Neural cell (in vitro differentiated cells): ENCODE data around the gene LHFPL6. TPM values are rescaled to one million over a fixed set of nuclear protein-coding genes. Genes with fewer than 3 reads are reported as not detected.

Experiments
- H2AFZ ChIP-seq: fragments of 200-600, 300-800 bp; sonication (generic), shearing (Covaris generic); 2 replicates; pipeline ENCODE4 v1.6.0; 2014; ENCODE audit warnings: low read depth, mild to moderate bottlenecking, antibody characterized with exemption, low read length, moderate library complexity
- H3F3A ChIP-seq: fragments of 200-600 bp; shearing (Covaris generic); 2 replicates; pipeline ENCODE4 v1.6.1; 2016; ENCODE audit warnings: mild to moderate bottlenecking, moderate library complexity, mixed read lengths, antibody characterized with exemption, low read length; ENCODE audit not compliant: insufficient read depth, poor library complexity, severe bottlenecking
- H3K27ac ChIP-seq: fragments of 200-600, 300-800 bp; sonication (generic), shearing (Covaris generic); 2 replicates; pipeline ENCODE4 v1.5.1; 2014; ENCODE audit warnings: mild to moderate bottlenecking, low read length, moderate library complexity
- H3K27me3 ChIP-seq: fragments of 300-800, 200-600 bp; sonication (generic), shearing (Covaris generic); 2 replicates; pipeline ENCODE4 v1.6.0; 2014; ENCODE audit warnings: mild to moderate bottlenecking, low read depth, low read length, moderate library complexity; ENCODE audit not compliant: insufficient read depth
- H3K36me3 ChIP-seq: fragments of 300-800, 200-600 bp; sonication (generic), shearing (Covaris generic); 2 replicates; pipeline ENCODE4 v1.5.1; 2014; ENCODE audit warnings: mild to moderate bottlenecking, antibody characterized with exemption, low read length, moderate library complexity; ENCODE audit not compliant: insufficient read depth
- H3K4me2 ChIP-seq: fragments of 300-800, 200-600 bp; sonication (generic), shearing (Covaris generic); 2 replicates; pipeline ENCODE4 v1.6.0; 2014; ENCODE audit warnings: mild to moderate bottlenecking, low read length
- H3K4me3 ChIP-seq: fragments of 300-800, 200-600 bp; sonication (generic), shearing (Covaris generic); 2 replicates; pipeline ENCODE4 v1.5.1; 2014; ENCODE audit warnings: mild to moderate bottlenecking, low read length, moderate library complexity
- H3K79me2 ChIP-seq: fragments of 200-600 bp; shearing (Covaris generic); replicated peaks from 2 replicates; pipeline ENCODE4 v1.6.0; 2014; ENCODE audit warnings: mild to moderate bottlenecking, low read length, moderate library complexity; ENCODE audit not compliant: insufficient read depth
- H3K9ac ChIP-seq: fragments of 300-800, 200-600 bp; sonication (generic), shearing (Covaris generic); 2 replicates; pipeline ENCODE4 v1.6.1; 2016; ENCODE audit warnings: mild to moderate bottlenecking, low read length, mixed read lengths
- H3K9me2 ChIP-seq: fragments of 200-600 bp; shearing (Covaris generic); 2 replicates; pipeline ENCODE4 v1.6.1; 2016; ENCODE audit warnings: mild to moderate bottlenecking, low read length, mixed read lengths; ENCODE audit not compliant: insufficient read depth
- H3K9me3 ChIP-seq: fragments of 200-600, 300-800 bp; sonication (generic), shearing (Covaris generic); 2 replicates; pipeline ENCODE4 v1.6.1; 2016; ENCODE audit warnings: mild to moderate bottlenecking, mixed run types, low read length, moderate library complexity, mixed read lengths
- H4K20me1 ChIP-seq: fragments of 200-600 bp; shearing (Covaris generic); 2 replicates; pipeline ENCODE4 v1.6.1; 2016; ENCODE audit warnings: mild to moderate bottlenecking, mixed run types; ENCODE audit not compliant: insufficient read depth
- CTCF ChIP-seq: fragments of 450-650 bp; IDR thresholded peaks from 2 replicates; pipeline ENCODE4 v1.5.1; 2014; ENCODE audit warnings: antibody characterized with exemption, mild to moderate bottlenecking, moderate library complexity; ENCODE audit not compliant: poor library complexity, severe bottlenecking
- EP300 ChIP-seq: fragments of 450-650 bp; conservative IDR thresholded peaks from 2 replicates; pipeline ENCODE4 v1.6.1; 2014; ENCODE audit warnings: antibody characterized with exemption, mild to moderate bottlenecking, moderate library complexity; ENCODE audit not compliant: poor library complexity, severe bottlenecking
- EZH2 ChIP-seq: fragments of 200-600, 300-800 bp; shearing (Covaris generic), sonication (generic); IDR thresholded peaks from 2 replicates; pipeline ENCODE4 v1.6.1; 2014; ENCODE audit warnings: antibody characterized with exemption, low read length, borderline replicate concordance, mild to moderate bottlenecking; ENCODE audit not compliant: insufficient read depth, poor library complexity, severe bottlenecking
- MXI1 ChIP-seq: fragments of 450-650 bp; conservative IDR thresholded peaks from 2 replicates; pipeline ENCODE4 v1.6.1; 2014; ENCODE audit warnings: antibody characterized with exemption, mild to moderate bottlenecking; ENCODE audit not compliant: poor library complexity, severe bottlenecking
- POLR2AphosphoS5 ChIP-seq: IDR thresholded peaks from 2 replicates; pipeline ENCODE4 v1.6.1; 2012
- RAD21 ChIP-seq: fragments of 450-650 bp; conservative IDR thresholded peaks from 2 replicates; pipeline ENCODE4 v1.6.1; 2014; ENCODE audit warnings: antibody characterized with exemption, mild to moderate bottlenecking, moderate library complexity
- REST ChIP-seq: IDR thresholded peaks from 2 replicates; pipeline ENCODE4 v1.6.1; 2012; ENCODE audit warnings: borderline replicate concordance
- SMC3 ChIP-seq: fragments of 450-650 bp; conservative IDR thresholded peaks from 2 replicates; pipeline ENCODE4 v1.6.1; 2014; ENCODE audit warnings: antibody characterized with exemption, mild to moderate bottlenecking, moderate library complexity; ENCODE audit not compliant: poor library complexity
- TAF1 ChIP-seq: IDR thresholded peaks from 2 replicates; pipeline ENCODE4 v1.6.1; 2012; ENCODE audit warnings: low read depth
- polyA plus RNA-seq: library from polyadenylated mRNA; depleted of rRNA; stranded (reverse); fragments of >200 nt; gene quantifications from 2 replicates; pipeline ENCODE4 v1.2.3, GENCODE V29; 2014

The LHFPL6 gene
- polyA plus RNA-seq, 1 donor from 2014 or later = 36.3 TPM

- H3K9me2 ChIP-seq = no peaks in the 10 kb centered on the region
- no peaks in the 10 kb centered on the region for H3F3A ChIP-seq
- no peak overlapping the region for H3K9ac ChIP-seq
- H3K79me2 ChIP-seq = no peaks in the 10 kb centered on the region
- H4K20me1 ChIP-seq = no peaks in the 10 kb centered on the region
- H2AFZ ChIP-seq = no peak overlapping the region
- no peak overlapping the region for H3K27ac ChIP-seq
- TF ChIP-seq RAD21 (peak; percentile 48), MXI1 (no peak), CTCF (peak; percentile 47), REST (no peak)
- no peaks in the 10 kb centered on the region for H3K27me3 ChIP-seq
- no peaks in the 10 kb centered on the region for H3K9me3 ChIP-seq
- no peak overlapping the region for H3K4me2 ChIP-seq
- H3K36me3 ChIP-seq = no peaks in the 10 kb centered on the region
- H3K4me3 ChIP-seq = no peak overlapping the region
Observed at GRCh38 chr13:39417131-39417530, 185.9 kb downstream of the LHFPL6 start.

- Histone ChIP-seq H3K27me3 (no peaks in the 10 kb centered on the region), H3K9me3 (no peaks in the 10 kb centered on the region), H3K4me2 (no peak overlapping the region), H3K27ac (no peak overlapping the region), H2AFZ (no peak overlapping the region), H3K4me3 (no peak overlapping the region), H3F3A (no peaks in the 10 kb centered on the region), H3K79me2 (no peaks in the 10 kb centered on the region), H3K36me3 (no peaks in the 10 kb centered on the region), H4K20me1 (no peaks in the 10 kb centered on the region), H3K9me2 (no peaks in the 10 kb centered on the region), H3K9ac (no peak overlapping the region)
- TF ChIP-seq TAF1 (no peak), POLR2AphosphoS5 (no peak), CTCF (no peak), SMC3 (no peak), EZH2 (no peak), EP300 (no peak), REST (no peak), RAD21 (no peak), MXI1 (no peak)
Observed at GRCh38 chr13:39415008-39415802, 187.8 kb downstream of the LHFPL6 start.
